Measurements from ENCODE around the gene MERTK. TPM values are rescaled to one million over a fixed set of nuclear protein-coding genes. Genes with fewer than 3 reads are reported as not detected.

MERTK gene
- total and polyA plus RNA-seq, 2 of the 13 experiments (the other 11 are each of a cell fraction or from before 2014, with no cell fraction given) = 37.3 to 44.7 TPM

DNA sequence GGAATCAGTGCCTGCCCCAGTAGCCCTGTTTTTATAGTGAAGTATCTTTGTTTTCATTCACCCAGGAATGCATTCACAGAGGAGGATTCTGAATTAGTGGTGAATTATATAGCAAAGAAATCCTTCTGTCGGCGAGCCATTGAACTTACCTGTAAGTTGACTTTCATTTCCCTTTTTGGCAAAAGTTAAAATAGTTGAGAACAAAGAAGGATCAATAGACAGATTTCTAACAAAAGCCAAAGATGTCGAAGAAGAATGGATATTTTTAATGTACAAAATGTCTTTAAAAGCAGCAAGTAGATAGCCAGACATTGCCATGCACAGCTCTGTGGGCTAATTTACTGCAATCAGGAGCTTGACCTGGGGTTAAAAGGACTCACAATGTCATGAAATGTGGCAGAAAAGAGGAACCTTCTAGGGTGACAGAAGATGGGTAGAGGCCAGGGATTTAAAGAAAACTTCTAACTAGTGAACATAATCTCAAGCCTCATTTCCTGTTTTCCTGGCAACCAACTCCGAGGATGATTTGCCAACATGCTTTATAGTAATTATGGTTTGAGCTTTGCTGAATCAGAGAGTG is 102.8 kb downstream of the MERTK start (continued):
- TF ChIP-seq ZNF350 (CRISPR knock-in tag; IDR thresholded peaks at IDR 0.05; ENCODE audit: borderline replicate concordance, low read depth) (no peak), ZNF274 (CRISPR knock-in tag; IDR thresholded peaks at IDR 0.05) (no peak), NFE2L1 (CRISPR knock-in tag; IDR thresholded peaks at IDR 0.05; ENCODE audit: borderline replicate concordance) (no peak), ZNF644 (CRISPR knock-in tag; IDR thresholded peaks at IDR 0.05; ENCODE audit: low read depth) (no peak), IKZF4 (CRISPR knock-in tag; IDR thresholded peaks at IDR 0.05; ENCODE audit: borderline replicate concordance, low read depth, not compliant biosample characterization) (no peak), ZZZ3 (CRISPR knock-in tag; IDR thresholded peaks at IDR 0.05; ENCODE audit: borderline replicate concordance) (no peak), ZNF143 (CRISPR knock-in tag; IDR thresholded peaks at IDR 0.05) (no peak), HOXA7 (CRISPR knock-in tag; IDR thresholded peaks at IDR 0.05) (no peak), CREB1 (IDR thresholded peaks at IDR 0.05) (no peak), CREB1 (CRISPR knock-in tag; IDR thresholded peaks at IDR 0.05) (no peak), TBX3 (IDR thresholded peaks at IDR 0.05; ENCODE audit: borderline replicate concordance) (no peak)
- TF ChIP-seq, protein P1, sequence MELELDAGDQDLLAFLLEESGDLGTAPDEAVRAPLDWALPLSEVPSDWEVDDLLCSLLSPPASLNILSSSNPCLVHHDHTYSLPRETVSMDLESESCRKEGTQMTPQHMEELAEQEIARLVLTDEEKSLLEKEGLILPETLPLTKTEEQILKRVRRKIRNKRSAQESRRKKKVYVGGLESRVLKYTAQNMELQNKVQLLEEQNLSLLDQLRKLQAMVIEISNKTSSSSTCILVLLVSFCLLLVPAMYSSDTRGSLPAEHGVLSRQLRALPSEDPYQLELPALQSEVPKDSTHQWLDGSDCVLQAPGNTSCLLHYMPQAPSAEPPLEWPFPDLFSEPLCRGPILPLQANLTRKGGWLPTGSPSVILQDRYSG (CRISPR knock-in tag; IDR thresholded peaks at IDR 0.05) = no peak
- TF ChIP-seq, protein P2, sequence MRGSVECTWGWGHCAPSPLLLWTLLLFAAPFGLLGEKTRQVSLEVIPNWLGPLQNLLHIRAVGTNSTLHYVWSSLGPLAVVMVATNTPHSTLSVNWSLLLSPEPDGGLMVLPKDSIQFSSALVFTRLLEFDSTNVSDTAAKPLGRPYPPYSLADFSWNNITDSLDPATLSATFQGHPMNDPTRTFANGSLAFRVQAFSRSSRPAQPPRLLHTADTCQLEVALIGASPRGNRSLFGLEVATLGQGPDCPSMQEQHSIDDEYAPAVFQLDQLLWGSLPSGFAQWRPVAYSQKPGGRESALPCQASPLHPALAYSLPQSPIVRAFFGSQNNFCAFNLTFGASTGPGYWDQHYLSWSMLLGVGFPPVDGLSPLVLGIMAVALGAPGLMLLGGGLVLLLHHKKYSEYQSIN (CRISPR knock-in tag; IDR thresholded peaks at IDR 0.05; ENCODE audit: borderline replicate concordance) = no peak
- TF ChIP-seq, protein P3, sequence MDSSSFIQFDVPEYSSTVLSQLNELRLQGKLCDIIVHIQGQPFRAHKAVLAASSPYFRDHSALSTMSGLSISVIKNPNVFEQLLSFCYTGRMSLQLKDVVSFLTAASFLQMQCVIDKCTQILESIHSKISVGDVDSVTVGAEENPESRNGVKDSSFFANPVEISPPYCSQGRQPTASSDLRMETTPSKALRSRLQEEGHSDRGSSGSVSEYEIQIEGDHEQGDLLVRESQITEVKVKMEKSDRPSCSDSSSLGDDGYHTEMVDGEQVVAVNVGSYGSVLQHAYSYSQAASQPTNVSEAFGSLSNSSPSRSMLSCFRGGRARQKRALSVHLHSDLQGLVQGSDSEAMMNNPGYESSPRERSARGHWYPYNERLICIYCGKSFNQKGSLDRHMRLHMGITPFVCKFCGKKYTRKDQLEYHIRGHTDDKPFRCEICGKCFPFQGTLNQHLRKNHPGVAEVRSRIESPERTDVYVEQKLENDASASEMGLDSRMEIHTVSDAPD (CRISPR knock-in tag; IDR thresholded peaks at IDR 0.05) = no peak
